NOMO-1 treated with dmso at 0.1 percent for 144 hours (cell line): ENCODE data around the gene OTUD7B.
"Not testable (repeated sequence)": the region's sequence is repeated elsewhere in the genome, so short reads cannot be mapped to it uniquely, and the experiment has no call there.

Experiments used
- DNase-seq: peaks from one replicate; lab custom pipeline; 2025; ENCODE audit not compliant: unreplicated experiment; lab: John Stamatoyannopoulos, UW

Gene OTUD7B

GRCh38 chr1:150010393-150011115, at the start of gene OTUD7B:
OTUD7B (minus strand) TSS chr1:150010726; CDS start chr1:149977510, 33,216 bp downstream.
- peak; percentile 43 for DNase-seq

GRCh38 chr1:150060260-150060659, 49.7 kb upstream of the OTUD7B start:
- DNase-seq, result no peak

GRCh38 chr1:150056407-150056806, 45.9 kb upstream of the OTUD7B start:
- no peak for DNase-seq

GRCh38 chr1:150055507-150055906, 45.0 kb upstream of the OTUD7B start:
- not testable (repeated sequence) for DNase-seq

DNA sequence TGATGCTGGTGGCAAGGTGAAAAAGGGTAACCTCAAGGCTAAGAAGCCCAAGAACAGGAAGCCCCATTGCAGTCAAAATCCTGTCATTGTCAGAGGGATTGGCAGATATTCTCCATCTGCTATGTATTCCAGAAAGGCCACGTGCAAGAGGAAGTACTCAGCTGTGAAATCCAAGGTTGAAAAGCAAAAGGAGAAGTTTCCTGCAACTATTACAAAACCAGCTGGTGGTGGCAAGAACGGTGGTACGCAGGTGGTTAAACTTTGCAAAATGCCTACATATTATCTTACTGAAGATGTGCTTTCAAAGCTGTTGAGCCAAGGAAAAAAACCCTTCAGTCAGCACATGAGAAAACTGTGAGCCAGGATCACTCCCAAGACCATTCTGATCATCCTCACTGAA, 43.4 kb upstream of the OTUD7B start:
- DNase-seq, result peak; percentile 66

- not testable (repeated sequence) for DNase-seq
Observed at GRCh38 chr1:150051905-150052412, 41.4 kb upstream of the OTUD7B start.

DNA sequence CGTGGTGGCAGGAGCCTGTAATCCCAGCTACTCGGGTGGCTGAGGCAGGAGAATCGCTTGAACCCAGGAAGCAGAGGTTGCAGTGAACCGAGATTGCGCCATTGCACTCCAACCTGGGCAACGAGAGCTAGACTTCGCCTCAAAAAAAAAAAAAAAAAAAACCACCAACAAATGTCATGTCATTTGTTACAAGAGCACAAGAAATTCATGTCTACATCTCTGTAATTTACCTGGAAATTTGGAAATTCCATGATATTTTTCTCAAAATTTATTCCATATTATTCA, 40.5 kb upstream of the OTUD7B start:
- DNase-seq, result no peak

DNA sequence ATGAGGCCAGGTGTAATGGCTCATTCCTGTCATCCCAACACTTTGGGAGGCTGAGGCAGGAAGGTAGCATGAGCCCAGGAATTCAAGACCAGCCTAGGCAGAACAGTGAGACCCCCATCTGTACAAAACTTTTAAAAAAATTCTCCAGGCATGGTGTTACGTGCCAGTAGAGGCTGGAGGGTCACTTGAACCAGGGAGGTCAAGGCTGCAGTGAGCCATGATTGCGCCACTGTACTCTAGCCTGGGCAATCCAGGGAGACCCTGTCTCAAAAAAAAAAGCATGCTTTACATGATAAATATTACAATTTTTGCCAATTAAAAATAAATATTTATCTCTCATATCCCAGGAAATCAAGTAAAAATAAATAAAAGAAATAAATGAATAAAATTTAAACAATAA, 39.4 kb upstream of the OTUD7B start:
- no peak for DNase-seq

DNA sequence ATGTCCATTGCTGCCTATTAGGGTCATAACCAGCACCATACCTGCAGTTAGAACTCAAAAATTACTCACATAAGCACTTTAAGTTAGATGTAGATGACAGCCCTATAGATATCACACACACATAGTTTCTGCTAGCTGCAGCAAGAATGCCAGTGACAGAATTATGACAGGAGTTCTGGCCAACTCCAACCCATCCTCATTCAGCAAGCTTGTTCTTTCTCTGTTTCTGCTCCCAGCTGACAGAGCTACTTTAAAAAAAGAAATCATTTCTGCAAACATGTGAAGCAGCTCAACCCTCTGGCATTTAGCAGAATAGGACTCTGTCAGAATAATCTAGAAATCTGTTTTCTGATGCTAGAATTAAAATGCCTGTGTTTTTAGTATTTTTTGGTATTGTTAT, 23.8 kb upstream of the OTUD7B start:
- no peak for DNase-seq

GRCh38 chr1:150028322-150028721, 17.8 kb upstream of the OTUD7B start:
- no peak for DNase-seq

DNA sequence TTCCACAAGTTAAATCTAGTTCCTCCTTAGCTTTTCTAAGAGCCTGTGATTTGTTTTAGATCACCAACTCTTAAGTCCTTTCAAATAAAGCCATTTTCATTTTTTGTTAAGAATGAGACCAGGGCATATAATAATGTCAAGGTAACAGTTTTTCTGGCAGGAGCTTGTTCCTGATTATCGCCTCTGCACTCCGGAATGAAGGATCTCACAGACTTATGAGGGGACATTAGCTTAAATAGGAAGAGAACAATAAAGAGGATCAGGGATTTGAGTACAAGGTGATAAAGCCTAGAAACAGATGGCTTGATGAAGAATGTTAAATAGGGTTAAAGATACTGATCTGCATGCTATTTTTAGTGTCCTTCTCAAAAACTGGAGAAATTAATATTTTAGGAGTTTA, 13.6 kb upstream of the OTUD7B start:
- no peak for DNase-seq

DNA sequence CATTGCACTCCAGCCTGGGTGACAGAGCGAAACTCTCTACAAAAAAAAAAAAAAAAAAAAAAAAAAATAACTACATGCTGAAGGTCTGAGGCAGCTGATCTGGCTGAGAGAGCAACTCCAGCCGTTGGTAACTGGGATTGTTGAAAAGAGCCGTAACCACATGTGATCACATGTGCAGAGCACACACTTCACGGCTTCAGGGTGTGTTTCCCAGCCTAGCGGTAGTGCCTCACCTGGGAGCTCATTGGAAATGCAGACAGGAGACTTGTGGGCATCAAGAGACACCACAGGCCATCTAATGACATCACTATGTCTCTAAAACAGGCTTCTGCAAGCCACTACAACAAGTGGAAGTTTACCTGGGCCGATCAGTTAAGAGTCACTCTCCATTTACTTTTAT, 11.8 kb upstream of the OTUD7B start:
- no peak for DNase-seq

DNA sequence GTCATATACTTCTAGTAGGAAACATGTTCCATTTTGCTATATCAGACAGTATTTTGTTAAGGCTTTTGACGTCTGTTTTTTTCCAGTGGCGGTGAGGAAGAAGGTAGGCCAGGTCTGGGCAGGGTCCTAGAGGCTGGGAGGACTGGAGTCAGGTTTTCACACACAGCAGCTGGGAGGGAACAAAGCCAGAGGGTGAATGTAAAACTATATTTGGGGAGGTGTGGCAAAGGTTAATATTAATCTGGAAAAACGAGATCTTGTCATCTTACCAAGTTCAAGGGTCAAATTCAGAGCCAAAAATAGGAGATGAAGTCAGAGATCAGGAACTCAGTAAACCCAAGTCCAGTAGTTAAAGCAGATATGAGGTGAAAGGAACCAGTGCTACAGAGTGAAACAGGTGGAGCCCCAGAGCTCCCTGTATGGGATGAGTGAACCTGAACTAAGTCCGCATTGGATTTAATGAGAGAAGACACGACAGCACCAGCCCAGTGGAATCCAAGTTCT, 10.7 kb upstream of the OTUD7B start:
- no peak for DNase-seq

DNA sequence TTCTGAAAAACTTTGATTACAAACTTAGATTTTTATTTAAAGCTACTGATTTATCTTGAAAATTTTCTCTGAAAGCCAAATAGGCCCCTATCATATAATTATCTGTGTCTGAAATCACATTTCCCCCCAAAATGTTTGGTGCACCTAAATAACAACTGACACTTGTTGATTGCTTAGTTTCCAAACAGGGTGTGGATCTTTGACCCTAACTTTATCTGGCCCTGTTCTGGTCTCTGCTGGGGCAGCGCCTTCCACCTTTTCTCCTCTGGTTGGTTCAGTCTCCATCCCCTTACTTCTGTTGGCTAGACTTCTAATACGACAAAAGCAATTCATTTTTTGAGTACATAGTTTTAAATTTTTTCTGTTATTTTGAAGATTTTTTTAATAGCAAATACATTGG, 10.2 kb upstream of the OTUD7B start:
- DNase-seq, result no peak

DNA sequence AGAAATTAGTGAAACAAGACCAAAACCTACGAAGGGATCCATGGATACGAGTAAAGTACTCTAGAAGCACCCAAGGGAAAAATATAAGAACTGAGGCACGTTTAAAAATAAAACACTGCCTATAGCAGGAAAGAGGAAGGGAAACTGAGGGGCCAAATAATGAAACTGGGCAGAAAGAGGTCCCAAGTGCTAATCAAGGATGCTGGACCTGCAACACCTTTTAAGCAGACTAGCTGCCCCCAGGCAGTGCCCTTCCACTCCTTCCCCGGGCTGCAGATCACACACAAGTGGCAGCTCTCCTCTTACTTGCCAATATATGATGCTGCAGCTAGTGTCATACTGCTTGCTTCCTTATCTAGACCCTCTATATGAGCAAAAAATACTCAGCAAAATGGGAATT, 7.6 kb upstream of the OTUD7B start:
- DNase-seq, result no peak

DNA sequence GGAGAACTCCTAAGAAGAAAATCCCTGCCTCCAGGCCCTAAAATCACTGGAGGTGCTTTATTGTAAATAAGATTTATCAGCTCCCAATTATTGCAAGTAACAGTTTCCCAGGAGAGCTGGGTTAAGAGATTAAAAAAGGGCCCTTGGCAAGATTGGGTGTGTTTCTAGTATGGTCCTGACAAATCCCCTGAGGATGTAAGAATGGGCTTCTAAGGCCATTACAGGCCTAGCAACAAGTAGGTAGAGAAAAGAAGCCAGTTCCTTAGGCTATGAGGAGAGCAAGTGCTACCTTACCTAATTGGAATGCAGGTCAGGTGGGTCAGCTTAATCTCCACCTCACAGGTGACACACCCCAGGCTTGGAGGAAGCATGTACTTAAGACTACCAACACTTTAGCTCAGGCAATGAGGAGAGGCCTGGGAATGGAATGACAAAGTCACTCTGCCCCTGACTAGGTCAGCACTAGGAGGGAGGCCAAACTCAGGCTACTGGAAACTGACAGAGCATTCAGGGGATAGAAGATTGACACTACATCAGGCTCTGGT, 6.8 kb upstream of the OTUD7B start:
- DNase-seq, result no peak

- no peak for DNase-seq
Observed at GRCh38 chr1:150015651-150016131, 5.2 kb upstream of the OTUD7B start.

- DNase-seq, result no peak
Observed at GRCh38 chr1:150012611-150013010, 2.1 kb upstream of the OTUD7B start.

DNA sequence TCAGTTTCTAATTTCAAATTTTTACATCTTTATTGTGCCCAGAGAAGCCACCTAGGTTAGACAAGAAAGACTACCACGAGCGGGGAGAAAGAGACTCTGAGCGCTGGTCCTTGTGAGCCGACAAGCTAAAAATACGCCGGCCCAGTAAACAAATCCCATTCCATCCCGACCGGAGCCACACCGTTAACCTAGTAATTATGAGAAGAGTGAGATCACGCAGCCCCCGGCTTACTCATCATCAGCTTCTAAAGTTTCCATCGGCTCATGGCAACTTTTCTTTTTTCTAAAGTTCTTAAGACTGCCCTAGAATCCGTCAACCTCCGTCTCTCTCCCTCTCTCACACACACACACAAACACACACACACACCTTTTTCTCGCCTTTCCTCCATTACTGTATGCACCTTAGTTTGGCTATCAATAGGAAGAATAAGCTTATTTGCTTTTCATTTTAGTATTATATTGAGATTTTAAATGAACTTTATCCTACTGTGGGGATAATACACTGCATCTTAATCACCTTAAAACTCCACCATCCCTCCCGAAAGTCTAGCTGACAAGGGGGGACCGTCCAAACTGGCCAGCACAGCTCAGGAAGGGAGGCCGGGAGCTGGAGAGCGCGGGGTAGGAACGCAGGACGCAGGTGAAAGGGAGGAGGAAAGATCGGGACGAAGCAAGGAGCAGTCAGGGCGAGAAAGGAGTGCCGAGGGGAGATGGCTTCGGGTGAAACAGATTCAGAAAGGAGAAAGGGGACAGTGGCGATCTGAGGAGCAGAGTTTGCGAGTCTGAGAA, 728 bp downstream of the OTUD7B start:
- DNase-seq, result no peak

- no peak for DNase-seq
Observed at GRCh38 chr1:150008699-150009098, 1.8 kb downstream of the OTUD7B start.

GRCh38 chr1:150006881-150007421, 3.6 kb downstream of the OTUD7B start:
- DNase-seq, result no peak

GRCh38 chr1:150005606-150006005, 4.9 kb downstream of the OTUD7B start:
- DNase-seq, result no peak
